ENCODE results near the gene FMN2. TPM values are rescaled to one million over a fixed set of nuclear protein-coding genes. Genes with fewer than 3 reads are reported as not detected.

The FMN2 gene
- total RNA-seq, 1 experiment from 2014 or later = 0.59 TPM

GRCh38 chr1:240338837-240339236 lies 247.2 kb downstream of the FMN2 start:
- H2AK5ac ChIP-seq (ENCODE audit: insufficient read length, low read length) = no peak overlapping the region
- Mint-ChIP-seq H3K36me3 (ENCODE audit: insufficient read depth in 1 of 3, low read depth in 3 of 3) (no peaks in the 10 kb centered on the region), H3K27me3 (ENCODE audit: low read depth) (no peaks in the 10 kb centered on the region), H3K4me3 (no peak overlapping the region), H3K4me1 (peaks cover 0 to 4% of the 10 kb centered on the region in 2 experiments; a peak in 1 of 4 replicates), H3K9me3 (no peaks in the 10 kb centered on the region; a peak in 1 of 5 replicates), H3K27ac (no peak overlapping the region)
- no peak overlapping the region for H3T11ph ChIP-seq (ENCODE audit: low read length)
- no peak overlapping the region for H4K91ac ChIP-seq (ENCODE audit: insufficient read length, low read depth, low read length)
- H2BK5ac ChIP-seq (ENCODE audit: insufficient read length, low read length) = no peak overlapping the region
- H4K5ac ChIP-seq (ENCODE audit: insufficient read length, low read depth, low read length) = no peak overlapping the region
- H3K4me2 ChIP-seq (ENCODE audit: insufficient read depth, insufficient read length, low read length) = no peak overlapping the region
- H3K4me1 ChIP-seq (ENCODE audit: insufficient read depth, low read length) = no peaks in the 10 kb centered on the region
- no peak overlapping the region for H2BK15ac ChIP-seq (ENCODE audit: low read depth, low read length)
- H3K9ac ChIP-seq (ENCODE audit: extremely low read depth, insufficient read length, low read length) = no peak overlapping the region
- no peaks in the 10 kb centered on the region for H3K79me2 ChIP-seq (ENCODE audit: insufficient read depth, low read length)
- H3K27ac ChIP-seq (ENCODE audit: insufficient read length, low read depth, low read length) = no peak overlapping the region
- no peak overlapping the region for H3K4ac ChIP-seq (ENCODE audit: low read depth, low read length)
- no peak overlapping the region for H2BK12ac ChIP-seq (ENCODE audit: insufficient read length, low read depth, low read length)
- no peak overlapping the region for H2AFZ ChIP-seq (ENCODE audit: low read length)
- H4K8ac ChIP-seq (replicated peaks; ENCODE audit: insufficient read length, low read depth, low read length) = no peak overlapping the region
- no peak overlapping the region for H3K18ac ChIP-seq (ENCODE audit: insufficient read length, low read depth, low read length)
- H3K27me3 ChIP-seq (ENCODE audit: insufficient read depth, low read length) = no peaks in the 10 kb centered on the region
- H3K14ac ChIP-seq (ENCODE audit: insufficient read depth, low read length) = no peak overlapping the region
- no peaks in the 10 kb centered on the region for H3K9me3 ChIP-seq (ENCODE audit: control insufficient read depth, low read depth, low read length)
- no peak for DNase-seq
- H3K23me2 ChIP-seq (ENCODE audit: insufficient read length, low read depth, low read length, poor library complexity, severe bottlenecking) = no peaks in the 10 kb centered on the region
- H3K23ac ChIP-seq (ENCODE audit: insufficient read length, low read depth, low read length) = no peak overlapping the region
- no peaks in the 10 kb centered on the region for H4K20me1 ChIP-seq (ENCODE audit: control insufficient read depth, insufficient read depth, insufficient read length)
- no peak for TF ChIP-seq CTCF (conservative IDR thresholded peaks at IDR 0.05)
- H2BK20ac ChIP-seq (ENCODE audit: low read depth, low read length, poor library complexity, severe bottlenecking) = no peak overlapping the region
- no peak overlapping the region for H3K56ac ChIP-seq (ENCODE audit: insufficient read length, low read depth, low read length)
- no CpG with 5 or more reads among the region's 9 CpGs for WGBS (ENCODE audit: extremely low coverage, insufficient read length, low lambda C conversion rate)
- no peaks in the 10 kb centered on the region for H3K79me1 ChIP-seq (ENCODE audit: insufficient read depth, low read depth, low read length, poor library complexity, severe bottlenecking)
- H2BK120ac ChIP-seq (ENCODE audit: low read depth, low read length, poor library complexity, severe bottlenecking) = no peak overlapping the region
